Activated CD4-positive, alpha-beta memory T cell treated with anti-CD3 and anti-CD28 coated beads, Interleukin-2, amount 10 ng/mL, durations not matched to agents 7 days and 5 days (primary cell): ENCODE measurements around the gene EIF3D. TPM values are rescaled to one million over a fixed set of nuclear protein-coding genes. Genes with fewer than 3 reads are reported as not detected.

Experiments
- CTCF ChIA-PET: fragments of 350-600 bp; sonication (Branson Sonifier 250); formaldehyde crosslinking; loops from one replicate; lab custom pipeline; 2021; ENCODE audit warnings: antibody characterized with exemption, inconsistent platforms; lab: Charles Lee
- POLR2A ChIA-PET: fragments of 350-600 bp; sonication (Branson Sonifier 250); formaldehyde crosslinking; loops from one replicate; lab custom pipeline; 2021; ENCODE audit warnings: antibody characterized with exemption; lab: Charles Lee
- DNase-seq: peaks from one replicate; pipeline ENCODE4 v3.0.0-alpha.2; 2020
- H3K27ac Mint-ChIP-seq: one replicate; pipeline ENCODE4 v1.8.0; 2021; ENCODE audit warnings: mild to moderate bottlenecking, mixed read lengths
- H3K27me3 Mint-ChIP-seq: one replicate; pipeline ENCODE4 v1.8.0; 2021; ENCODE audit warnings: mixed read lengths
- H3K36me3 Mint-ChIP-seq: one replicate; pipeline ENCODE4 v1.8.0; 2021; ENCODE audit warnings: low read depth, mixed read lengths
- H3K4me1 Mint-ChIP-seq: one replicate; pipeline ENCODE4 v1.8.0; 2021; ENCODE audit warnings: mixed read lengths
- H3K4me3 Mint-ChIP-seq: one replicate; pipeline ENCODE4 v1.8.0; 2021; ENCODE audit warnings: mild to moderate bottlenecking, mixed read lengths
- H3K9me3 Mint-ChIP-seq: one replicate; pipeline ENCODE4 v1.8.0; 2021; ENCODE audit warnings: mixed read lengths
- total RNA-seq, 2 experiments: library from RNA; stranded (reverse); gene quantifications; one replicate each; pipeline ENCODE4 v1.2.3, GENCODE V29; 2021

Gene EIF3D
- total RNA-seq, 2 experiments from 2014 or later, result 189 to 196 TPM

GRCh38 chr22:36563898-36564297, 34.9 kb upstream of the EIF3D start:
- ChIA-PET CTCF (no interaction called here), POLR2A (no interaction called here)
- H3K27me3 Mint-ChIP-seq, result peaks cover 44% of the 10 kb centered on the region
- peaks cover 8% of the 10 kb centered on the region for H3K4me1 Mint-ChIP-seq
- no peak overlapping the region for H3K4me3 Mint-ChIP-seq
- no peak for DNase-seq
- H3K36me3 Mint-ChIP-seq, result no peaks in the 10 kb centered on the region
- no peak overlapping the region for H3K27ac Mint-ChIP-seq
- H3K9me3 Mint-ChIP-seq, result no peaks in the 10 kb centered on the region

- ChIA-PET POLR2A (no interaction called here), CTCF (no interaction called here)
- no peaks in the 10 kb centered on the region for H3K9me3 Mint-ChIP-seq
- no peak overlapping the region for H3K4me3 Mint-ChIP-seq
- no peaks in the 10 kb centered on the region for H3K36me3 Mint-ChIP-seq
- H3K27ac Mint-ChIP-seq, result no peak overlapping the region
- H3K27me3 Mint-ChIP-seq, result peaks cover 44% of the 10 kb centered on the region
- no peak for DNase-seq
- peaks cover 8% of the 10 kb centered on the region for H3K4me1 Mint-ChIP-seq
Measured at GRCh38 chr22:36563444-36563843, 34.5 kb upstream of the EIF3D start.

GRCh38 chr22:36563001-36563400, 34.0 kb upstream of the EIF3D start:
- Mint-ChIP-seq H3K27ac (no peak overlapping the region), H3K4me3 (no peak overlapping the region), H3K27me3 (peaks cover 42% of the 10 kb centered on the region), H3K9me3 (no peaks in the 10 kb centered on the region), H3K4me1 (peaks cover 8% of the 10 kb centered on the region), H3K36me3 (no peaks in the 10 kb centered on the region)
- CTCF ChIA-PET, result no interaction called here
- POLR2A ChIA-PET, result no interaction called here
- DNase-seq, result no peak

GRCh38 chr22:36562261-36562835, 33.4 kb upstream of the EIF3D start:
- Mint-ChIP-seq H3K27me3 (peaks cover 41% of the 10 kb centered on the region), H3K36me3 (no peaks in the 10 kb centered on the region), H3K9me3 (no peaks in the 10 kb centered on the region), H3K4me1 (peaks cover 8% of the 10 kb centered on the region), H3K27ac (no peak overlapping the region), H3K4me3 (no peak overlapping the region)
- POLR2A ChIA-PET, result no interaction called here
- no peak for DNase-seq
- CTCF ChIA-PET, result no interaction called here

- H3K4me1 Mint-ChIP-seq, result peaks cover 8% of the 10 kb centered on the region
- no peaks in the 10 kb centered on the region for H3K36me3 Mint-ChIP-seq
- ChIA-PET CTCF (no interaction called here), POLR2A (interaction anchor here (0.9 kb wide), 1 partner anchor 33 kb away, joined by 3 read pairs; no protein-coding TSS in a partner anchor)
- no peaks in the 10 kb centered on the region for H3K9me3 Mint-ChIP-seq
- peaks cover 34% of the 10 kb centered on the region for H3K27me3 Mint-ChIP-seq
- no peak overlapping the region for H3K27ac Mint-ChIP-seq
- DNase-seq, result no peak
- no peak overlapping the region for H3K4me3 Mint-ChIP-seq
Measured at GRCh38 chr22:36561291-36561811, 32.4 kb upstream of the EIF3D start.

- Mint-ChIP-seq H3K27ac (no peak overlapping the region), H3K4me1 (peaks cover 8% of the 10 kb centered on the region), H3K27me3 (peaks cover 27% of the 10 kb centered on the region), H3K36me3 (no peaks in the 10 kb centered on the region), H3K4me3 (no peak overlapping the region), H3K9me3 (no peaks in the 10 kb centered on the region)
- POLR2A ChIA-PET, result no interaction called here
- CTCF ChIA-PET, result no interaction called here
- DNase-seq, result no peak
Measured at GRCh38 chr22:36560001-36560400, 31.0 kb upstream of the EIF3D start.

GRCh38 chr22:36554098-36554497, 25.1 kb upstream of the EIF3D start:
- H3K36me3 Mint-ChIP-seq, result no peaks in the 10 kb centered on the region
- H3K27me3 Mint-ChIP-seq, result peaks cover 37% of the 10 kb centered on the region
- POLR2A ChIA-PET, result no interaction called here
- CTCF ChIA-PET, result no interaction called here
- H3K27ac Mint-ChIP-seq, result no peak overlapping the region
- H3K4me3 Mint-ChIP-seq, result no peak overlapping the region
- peaks cover 7% of the 10 kb centered on the region for H3K4me1 Mint-ChIP-seq
- no peaks in the 10 kb centered on the region for H3K9me3 Mint-ChIP-seq
- no peak for DNase-seq

- Mint-ChIP-seq H3K27me3 (peaks cover 37% of the 10 kb centered on the region), H3K9me3 (no peaks in the 10 kb centered on the region), H3K4me1 (peaks cover 17% of the 10 kb centered on the region), H3K36me3 (no peaks in the 10 kb centered on the region), H3K4me3 (no peak overlapping the region), H3K27ac (no peak overlapping the region)
- DNase-seq, result no peak
- CTCF ChIA-PET, result interaction anchor here (0.8 kb wide), 1 partner anchor 92 kb away, joined by 3 read pairs; no protein-coding TSS in a partner anchor
- POLR2A ChIA-PET, result no interaction called here
Measured at GRCh38 chr22:36552289-36552688, 23.3 kb upstream of the EIF3D start.

- Mint-ChIP-seq H3K4me1 (peaks cover 29% of the 10 kb centered on the region), H3K27ac (no peak overlapping the region), H3K9me3 (no peaks in the 10 kb centered on the region)
Measured at GRCh38 chr22:36550701-36551495, 21.9 kb upstream of the EIF3D start.

GRCh38 chr22:36549033-36549432, 20.1 kb upstream of the EIF3D start:
- no peak overlapping the region for H3K27ac Mint-ChIP-seq

More at GRCh38 chr22:36550701-36551495, 21.9 kb upstream of the EIF3D start:
- H3K4me3 Mint-ChIP-seq, result no peak overlapping the region
- ChIA-PET POLR2A (no interaction called here), CTCF (interaction anchor here (0.5 kb wide), 1 partner anchor 18 kb away, joined by 5 read pairs; no protein-coding TSS in a partner anchor)
- no peak for DNase-seq
- H3K27me3 Mint-ChIP-seq, result peaks cover 35% of the 10 kb centered on the region
- H3K36me3 Mint-ChIP-seq, result no peaks in the 10 kb centered on the region

GRCh38 chr22:36548606-36549005, 19.6 kb upstream of the EIF3D start:
- peaks cover 28% of the 10 kb centered on the region for H3K27me3 Mint-ChIP-seq
- ChIA-PET CTCF (interaction anchor here (0.7 kb wide), 1 partner anchor 553 kb away, joined by 3 read pairs; no protein-coding TSS in a partner anchor), POLR2A (no interaction called here)
- no peaks in the 10 kb centered on the region for H3K36me3 Mint-ChIP-seq
- peaks cover 49% of the 10 kb centered on the region for H3K4me1 Mint-ChIP-seq
- no peak overlapping the region for H3K27ac Mint-ChIP-seq
- H3K9me3 Mint-ChIP-seq, result no peaks in the 10 kb centered on the region
- no peak overlapping the region for H3K4me3 Mint-ChIP-seq
- no peak for DNase-seq

More at GRCh38 chr22:36549033-36549432, 20.1 kb upstream of the EIF3D start:
- DNase-seq, result no peak
- CTCF ChIA-PET, result interaction anchor here (1.1 kb wide), 1 partner anchor 208 kb away, joined by 3 read pairs; no protein-coding TSS in a partner anchor
- Mint-ChIP-seq H3K27me3 (peaks cover 30% of the 10 kb centered on the region), H3K9me3 (no peaks in the 10 kb centered on the region), H3K4me3 (no peak overlapping the region), H3K36me3 (no peaks in the 10 kb centered on the region), H3K4me1 (peaks cover 45% of the 10 kb centered on the region)
- POLR2A ChIA-PET, result no interaction called here

GRCh38 chr22:36546932-36547331, 18.0 kb upstream of the EIF3D start:
- H3K36me3 Mint-ChIP-seq, result no peaks in the 10 kb centered on the region
- peaks cover 60% of the 10 kb centered on the region for H3K4me1 Mint-ChIP-seq
- no peaks in the 10 kb centered on the region for H3K9me3 Mint-ChIP-seq
- ChIA-PET CTCF (interaction anchor here (0.6 to 2.2 kb wide), 10 partner anchors 20 to 1126 kb away, joined by 3 to 8 read pairs (median 4); partner anchors contain the start of gene IFT27), POLR2A (interaction anchor here (0.9 to 1.2 kb wide), 3 partner anchors 17 to 309 kb away, joined by 3 to 4 read pairs (median 3); no protein-coding TSS in a partner anchor)
- no peak overlapping the region for H3K4me3 Mint-ChIP-seq
- DNase-seq, result peak; percentile 20
- H3K27me3 Mint-ChIP-seq, result peaks cover 21% of the 10 kb centered on the region
- no peak overlapping the region for H3K27ac Mint-ChIP-seq
